ENCODE results near the gene TTC24. TPM values are rescaled to one million over a fixed set of nuclear protein-coding genes. Genes with fewer than 3 reads are reported as not detected.

The TTC24 gene
- total and polyA plus RNA-seq, 12 donors, result 0.20 TPM; not detected in 11

DNA sequence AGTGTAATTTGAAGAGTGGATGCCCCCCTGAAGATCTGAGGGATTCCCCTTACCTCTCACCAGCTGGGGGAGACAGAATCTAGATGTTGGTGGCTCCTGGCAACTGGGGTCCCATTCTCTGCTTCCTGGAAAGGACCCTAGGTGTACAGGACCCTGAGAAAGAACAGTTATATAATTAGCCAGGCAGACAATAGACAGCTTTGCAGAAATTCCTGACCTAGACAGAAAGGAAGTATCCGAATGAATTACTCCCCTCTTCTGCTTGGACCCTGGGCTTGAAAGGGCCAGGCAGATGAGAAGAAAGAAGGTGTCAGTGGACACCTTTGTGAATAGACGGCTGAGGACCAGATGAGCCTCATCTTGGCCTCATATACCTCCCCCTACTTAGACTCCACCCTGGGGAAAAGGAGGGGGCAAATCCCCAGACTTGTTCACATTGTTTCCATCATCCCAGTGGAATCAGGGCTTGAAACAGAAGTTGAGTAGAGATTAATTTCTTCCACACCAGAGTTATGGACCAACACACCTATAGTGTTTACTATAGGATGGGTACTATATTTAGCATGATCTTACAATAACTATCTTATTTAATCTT lies 5.4 kb upstream of the TTC24 start:
- no peaks in the 10 kb centered on the region for H3K36me3 ChIP-seq (replicated peaks in 1 of 2)
- no peaks in the 10 kb centered on the region for H3K9me3 ChIP-seq (replicated peaks in 1 of 3)
- peaks cover 0 to 13% of the 10 kb centered on the region in 2 donors for H3K4me1 ChIP-seq (replicated peaks in 1 of 2)
- intact Hi-C loops (cut with DNase I), result no loop called here
- DNase-seq, result no peak
- H3K27ac ChIP-seq, result no peak overlapping the region
- peaks cover 15% of the 10 kb centered on the region for H3K27me3 ChIP-seq
- no peak overlapping the region for H3K4me3 ChIP-seq
- TF ChIP-seq POLR2A (IDR thresholded peaks at IDR 0.05), result no peak
- TF ChIP-seq, protein P1, sequence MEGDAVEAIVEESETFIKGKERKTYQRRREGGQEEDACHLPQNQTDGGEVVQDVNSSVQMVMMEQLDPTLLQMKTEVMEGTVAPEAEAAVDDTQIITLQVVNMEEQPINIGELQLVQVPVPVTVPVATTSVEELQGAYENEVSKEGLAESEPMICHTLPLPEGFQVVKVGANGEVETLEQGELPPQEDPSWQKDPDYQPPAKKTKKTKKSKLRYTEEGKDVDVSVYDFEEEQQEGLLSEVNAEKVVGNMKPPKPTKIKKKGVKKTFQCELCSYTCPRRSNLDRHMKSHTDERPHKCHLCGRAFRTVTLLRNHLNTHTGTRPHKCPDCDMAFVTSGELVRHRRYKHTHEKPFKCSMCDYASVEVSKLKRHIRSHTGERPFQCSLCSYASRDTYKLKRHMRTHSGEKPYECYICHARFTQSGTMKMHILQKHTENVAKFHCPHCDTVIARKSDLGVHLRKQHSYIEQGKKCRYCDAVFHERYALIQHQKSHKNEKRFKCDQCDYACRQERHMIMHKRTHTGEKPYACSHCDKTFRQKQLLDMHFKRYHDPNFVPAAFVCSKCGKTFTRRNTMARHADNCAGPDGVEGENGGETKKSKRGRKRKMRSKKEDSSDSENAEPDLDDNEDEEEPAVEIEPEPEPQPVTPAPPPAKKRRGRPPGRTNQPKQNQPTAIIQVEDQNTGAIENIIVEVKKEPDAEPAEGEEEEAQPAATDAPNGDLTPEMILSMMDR (IDR thresholded peaks at IDR 0.05), result no peak
- WGBS, 4 donors, result 50 to 71% (median 54%) methylated on average over 2 of the region's 2 CpGs

GRCh38 chr1:156577550-156577949 lies 2.0 kb upstream of the TTC24 start:
- 88 to 100% (median 95%) methylated on average over 3 of the region's 3 CpGs for WGBS, 4 donors
- intact Hi-C loops (cut with DNase I), result no loop called here

GRCh38 chr1:156578055-156578454 lies 1.5 kb upstream of the TTC24 start:
- Histone ChIP-seq H3K9me3 (replicated peaks in 1 of 3) (no peaks in the 10 kb centered on the region), H3K27me3 (no peaks in the 10 kb centered on the region), H3K27ac (no peak overlapping the region), H3K36me3 (replicated peaks in 1 of 2) (no peaks in the 10 kb centered on the region), H3K4me3 (no peak overlapping the region), H3K4me1 (replicated peaks in 1 of 2) (no peaks in the 10 kb centered on the region)
- intact Hi-C loops (cut with DNase I), result no loop called here
- TF ChIP-seq, protein P1 (IDR thresholded peaks at IDR 0.05), result no peak
- TF ChIP-seq POLR2A (IDR thresholded peaks at IDR 0.05), result no peak
- WGBS, 4 donors, result 52 to 78% (median 66%) methylated on average over 3 to 7 of the region's 7 CpGs
- DNase-seq, result no peak

More at GRCh38 chr1:156577550-156577949, 2.0 kb upstream of the TTC24 start:
- Histone ChIP-seq H3K4me3 (no peak overlapping the region), H3K27me3 (no peaks in the 10 kb centered on the region), H3K4me1 (replicated peaks in 1 of 2) (peaks cover 0 to 2% of the 10 kb centered on the region in 2 donors), H3K9me3 (replicated peaks in 1 of 3) (no peaks in the 10 kb centered on the region), H3K36me3 (replicated peaks in 1 of 2) (no peaks in the 10 kb centered on the region), H3K27ac (no peak overlapping the region)
- no peak for DNase-seq
- no peak for TF ChIP-seq POLR2A (IDR thresholded peaks at IDR 0.05)
- TF ChIP-seq, protein P1 (IDR thresholded peaks at IDR 0.05), result no peak

- DNase-seq, result no peak
- Histone ChIP-seq H3K4me1 (replicated peaks in 1 of 2) (no peaks in the 10 kb centered on the region), H3K9me3 (replicated peaks in 1 of 3) (no peaks in the 10 kb centered on the region), H3K36me3 (replicated peaks in 1 of 2) (no peaks in the 10 kb centered on the region), H3K27me3 (no peaks in the 10 kb centered on the region), H3K27ac (no peak overlapping the region), H3K4me3 (no peak overlapping the region)
- 71 to 95% (median 80%) methylated on average over 12 to 21 of the region's 21 CpGs for WGBS, 4 donors
- intact Hi-C loops (cut with DNase I), result no loop called here
- TF ChIP-seq, protein P1 (IDR thresholded peaks at IDR 0.05), result no peak
- no peak for TF ChIP-seq POLR2A (IDR thresholded peaks at IDR 0.05)
Measured at GRCh38 chr1:156581661-156582387, 2.3 kb downstream of the TTC24 start.
